IMR-90 (cell line): ENCODE data around the gene PLCL1. TPM values are rescaled to one million over a fixed set of nuclear protein-coding genes. Genes with fewer than 3 reads are reported as not detected.

Experiments
- ATAC-seq: fragments of 200-7000 bp; cut with Tn5 transposase; 2 replicates; pipeline ENCODE4 v1.9.1; 2020; ENCODE audit warnings: low read depth, mild to moderate bottlenecking, moderate library complexity
- BruUV-seq: library from RNA; stranded (reverse); fragments of 400-500 nt; replicated peaks from 2 replicates; lab custom pipeline; 2021; lab: Mats Ljungman, UMichigan
- CTCF ChIA-PET: fragments of 300-600 bp; formaldehyde crosslinking; extraction: SDS; loops from one replicate; lab custom pipeline; 2021; ENCODE audit warnings: antibody characterized with exemption; lab: Yijun Ruan, JAX
- POLR2A ChIA-PET: fragments of 300-600 bp; sonication (Branson Sonifier 250); formaldehyde crosslinking; loops from one replicate; lab custom pipeline; 2022; ENCODE audit warnings: antibody characterized with exemption; ENCODE audit not compliant: unreplicated experiment; lab: Charles Lee
- DNase-seq: peaks from one replicate; pipeline ENCODE4 v3.0.0; 2013
- H2AFZ ChIP-seq: replicated peaks from 2 replicates; pipeline ENCODE3; 2013; ENCODE audit warnings: low read length, mild to moderate bottlenecking; ENCODE audit not compliant: poor library complexity
- H2AK5ac ChIP-seq: 2 replicates; pipeline ENCODE4 v1.6.1; 2013; ENCODE audit warnings: low read depth, low read length, inconsistent platforms
- H2AK9ac ChIP-seq: replicated peaks from 2 replicates; pipeline ENCODE3; 2013; ENCODE audit warnings: mild to moderate bottlenecking, low read depth, low read length, moderate library complexity; ENCODE audit not compliant: poor library complexity
- H2BK120ac ChIP-seq: 2 replicates; pipeline ENCODE4 v1.6.1; 2013; ENCODE audit warnings: low read depth, low read length, inconsistent platforms
- H2BK15ac ChIP-seq: 3 replicates; pipeline ENCODE4 v1.6.1; 2013; ENCODE audit warnings: low read depth, low read length, inconsistent platforms
- H2BK20ac ChIP-seq: 2 replicates; pipeline ENCODE4 v1.6.1; 2013; ENCODE audit warnings: low read depth, mild to moderate bottlenecking, inconsistent platforms, low read length, moderate library complexity
- H2BK5ac ChIP-seq: 2 replicates; pipeline ENCODE4 v1.6.1; 2013; ENCODE audit warnings: mild to moderate bottlenecking, low read depth, low read length, inconsistent platforms; ENCODE audit not compliant: poor library complexity, severe bottlenecking
- H3K14ac ChIP-seq: replicated peaks from 2 replicates; pipeline ENCODE4 v1.6.1; 2013; ENCODE audit warnings: low read depth, low read length, inconsistent platforms
- H3K18ac ChIP-seq: 2 replicates; pipeline ENCODE4 v1.6.1; 2013; ENCODE audit warnings: low read depth, low read length, control low read depth
- H3K23ac ChIP-seq: 2 replicates; pipeline ENCODE4 v1.6.1; 2013; ENCODE audit warnings: low read depth, low read length, inconsistent platforms
- H3K27ac ChIP-seq: 2 replicates; pipeline ENCODE4 v1.5.1; 2013; ENCODE audit warnings: mild to moderate bottlenecking, control low read depth, low read length; ENCODE audit not compliant: insufficient read depth
- H3K27me3 ChIP-seq: 2 replicates; pipeline ENCODE4 v1.6.1; 2013; ENCODE audit warnings: low read length; ENCODE audit not compliant: control insufficient read depth, insufficient read depth
- H3K36me3 ChIP-seq: 2 replicates; pipeline ENCODE4 v1.6.1; 2013; ENCODE audit warnings: low read length, mixed read lengths; ENCODE audit not compliant: control insufficient read depth, insufficient read depth
- H3K4ac ChIP-seq: 2 replicates; pipeline ENCODE4 v1.6.1; 2013; ENCODE audit warnings: low read depth, low read length, inconsistent platforms
- H3K4me1 ChIP-seq: 2 replicates; pipeline ENCODE4 v1.6.1; 2013; ENCODE audit warnings: low read length, mixed read lengths; ENCODE audit not compliant: control insufficient read depth, insufficient read depth
- H3K4me2 ChIP-seq: 2 replicates; pipeline ENCODE4 v1.6.1; 2013; ENCODE audit warnings: low read depth, mild to moderate bottlenecking, control low read depth, low read length, moderate library complexity
- H3K4me3 ChIP-seq: 2 replicates; pipeline ENCODE4 v1.5.1; 2013; ENCODE audit warnings: low read depth, mild to moderate bottlenecking, control low read depth, low read length, moderate library complexity; ENCODE audit not compliant: insufficient read depth
- H3K56ac ChIP-seq: 2 replicates; pipeline ENCODE4 v1.6.1; 2013; ENCODE audit warnings: low read length, inconsistent platforms; ENCODE audit not compliant: insufficient read depth; ENCODE audit errors: extremely low read depth
- H3K79me1 ChIP-seq, 2 experiments: 2 replicates each; pipeline ENCODE4 v1.6.1; 2013; ENCODE audit warnings: low read length in 2 of 2, inconsistent platforms in 1 of 2, low read depth in 1 of 2
- H3K9ac ChIP-seq: 2 replicates; pipeline ENCODE4 v1.6.1; 2013; ENCODE audit warnings: low read depth, low read length, control low read depth
- H3K9me1 ChIP-seq: 2 replicates; pipeline ENCODE4 v1.6.1; 2013; ENCODE audit warnings: low read length, inconsistent platforms; ENCODE audit not compliant: insufficient read depth
- H3K9me3 ChIP-seq: 2 replicates; pipeline ENCODE4 v1.6.1; 2013; ENCODE audit warnings: low read length; ENCODE audit not compliant: control insufficient read depth, insufficient read depth
- H4K20me1 ChIP-seq: 2 replicates; pipeline ENCODE4 v1.6.1; 2013; ENCODE audit warnings: low read length, inconsistent platforms; ENCODE audit not compliant: insufficient read depth
- H4K5ac ChIP-seq: 2 replicates; pipeline ENCODE4 v1.6.1; 2013; ENCODE audit warnings: mild to moderate bottlenecking, low read depth, low read length, control low read depth
- H4K8ac ChIP-seq, 2 experiments: 2 replicates each; pipeline ENCODE4 v1.6.1; 2013; ENCODE audit warnings: low read depth in 2 of 2, low read length in 2 of 2, control low read depth in 1 of 2, inconsistent platforms in 1 of 2
- H4K91ac ChIP-seq: 2 replicates; pipeline ENCODE4 v1.6.1; 2013; ENCODE audit warnings: low read depth, low read length, inconsistent platforms; ENCODE audit not compliant: insufficient read depth
- BHLHE40 ChIP-seq: fragments of 150-350 bp; IDR thresholded peaks from 2 replicates; pipeline ENCODE4 v1.6.1; 2016; ENCODE audit warnings: mild to moderate bottlenecking, low read depth, low read length
- CEBPB ChIP-seq: IDR thresholded peaks from 2 replicates; pipeline ENCODE4 v1.6.1; 2012; ENCODE audit warnings: low read depth, low read length, improper control_type of control experiment
- CHD1 ChIP-seq: IDR thresholded peaks from 2 replicates; pipeline ENCODE4 v1.6.1; 2012; ENCODE audit warnings: low read depth, low read length, improper control_type of control experiment
- CTCF ChIP-seq: conservative IDR thresholded peaks from 2 replicates; pipeline ENCODE4 v1.5.1; 2012; ENCODE audit warnings: mild to moderate bottlenecking, low read depth, low read length, improper control_type of control experiment
- ELK1 ChIP-seq: fragments of 150-350 bp; IDR thresholded peaks from 2 replicates; pipeline ENCODE4 v1.6.1; 2016; ENCODE audit warnings: low read depth, mild to moderate bottlenecking, low read length, moderate library complexity, borderline replicate concordance
- FOS ChIP-seq: fragments of 150-350 bp; IDR thresholded peaks from 2 replicates; pipeline ENCODE4 v1.6.1; 2016; ENCODE audit warnings: low read depth, low read length
- MAFK ChIP-seq: IDR thresholded peaks from 2 replicates; pipeline ENCODE4 v1.6.1; 2012; ENCODE audit warnings: low read depth, low read length, improper control_type of control experiment
- MAZ ChIP-seq: IDR thresholded peaks from 2 replicates; pipeline ENCODE4 v1.6.1; 2012; ENCODE audit warnings: low read depth, mild to moderate bottlenecking, low read length, improper control_type of control experiment, moderate library complexity, borderline replicate concordance
- MXI1 ChIP-seq: IDR thresholded peaks from 2 replicates; pipeline ENCODE4 v1.6.1; 2012; ENCODE audit warnings: low read depth, mild to moderate bottlenecking, low read length, moderate library complexity, borderline replicate concordance
- NFE2L2 ChIP-seq: fragments of 150-350 bp; IDR thresholded peaks from 2 replicates; pipeline ENCODE4 v1.6.1; 2016; ENCODE audit warnings: low read depth, mild to moderate bottlenecking, low read length
- POLR2A ChIP-seq: IDR thresholded peaks from 2 replicates; pipeline ENCODE4 v1.6.1; 2012; ENCODE audit warnings: mild to moderate bottlenecking, low read depth, low read length
- RAD21 ChIP-seq: IDR thresholded peaks from 2 replicates; pipeline ENCODE4 v1.6.1; 2012; ENCODE audit warnings: low read length, improper control_type of control experiment
- RCOR1 ChIP-seq: IDR thresholded peaks from 2 replicates; pipeline ENCODE4 v1.6.1; 2012; ENCODE audit warnings: mild to moderate bottlenecking, low read length, improper control_type of control experiment; ENCODE audit not compliant: insufficient replicate concordance
- RFX5 ChIP-seq: IDR thresholded peaks from 2 replicates; pipeline ENCODE4 v1.8.0; 2012; ENCODE audit warnings: low read depth, mild to moderate bottlenecking, low read length, moderate library complexity
- SMC3 ChIP-seq: fragments of 150-350 bp; IDR thresholded peaks from 2 replicates; pipeline ENCODE4 v1.6.1; 2016; ENCODE audit warnings: low read depth, mild to moderate bottlenecking, antibody characterized with exemption, low read length, moderate library complexity
- USF2 ChIP-seq: fragments of 150-350 bp; IDR thresholded peaks from 2 replicates; pipeline ENCODE4 v1.6.1; 2017; ENCODE audit warnings: mild to moderate bottlenecking, antibody characterized with exemption, low read length, low read depth
- WGBS, 2 experiments: methylation state at CpG; one replicate each; pipeline versions ENCODE4 v1.1.5 to v1.1.7; 2013; ENCODE audit warnings: missing lambda C conversion rate in 2 of 2; ENCODE audit not compliant: insufficient read length in 1 of 2; ENCODE audit errors: extremely low coverage in 2 of 2; 5-methylcytosine and 5-hydroxymethylcytosine counted together
- dilution Hi-C: fragments of 300-500 bp; cut with HindIII; formaldehyde crosslinking; loops from one replicate; pipeline ENCODE4 v1.14.3; 2018; ENCODE audit warnings: low sequenced_read_pairs; ENCODE audit not compliant: unreplicated experiment
- in situ Hi-C: fragments of 300-500 bp; cut with MboI; formaldehyde crosslinking; loops from 3 replicates; pipeline ENCODE4 v1.14.3; 2019; ENCODE audit warnings: low sequenced_read_pairs, inconsistent platforms, mixed read lengths
- intact Hi-C: fragments of 100-400 bp; cut with micrococcal nuclease; formaldehyde crosslinking; loops from 2 replicates; pipeline ENCODE4 v1.10.0; 2022
- polyA plus RNA-seq, 3 experiments: library from polyadenylated mRNA; depleted of rRNA; stranded (reverse); fragments of >200 nt; gene quantifications; 2 replicates each; pipeline ENCODE4 v1.2.3, GENCODE V29; 2012; ENCODE audit warnings: low replicate concordance in 1 of 3
- total RNA-seq: library from RNA; depleted of rRNA; stranded (reverse); fragments of >200 nt; gene quantifications from 2 replicates; pipeline ENCODE4 v1.2.3, GENCODE V29; 2012

Gene PLCL1
- total and polyA plus RNA-seq, 2 of the 4 experiments (the other 2 are of a cell fraction) = 0.14 to 0.18 TPM

GRCh38 chr2:197862246-197862955 lies 58.0 kb downstream of the PLCL1 start:
- Histone ChIP-seq H3K56ac (no peak overlapping the region), H4K5ac (no peak overlapping the region), H4K8ac (no peak overlapping the region), H3K14ac (no peak overlapping the region), H3K79me1 (no peaks in the 10 kb centered on the region), H3K27ac (no peak overlapping the region), H2BK15ac (no peak overlapping the region), H2BK20ac (no peak overlapping the region), H3K27me3 (no peaks in the 10 kb centered on the region), H3K36me3 (no peaks in the 10 kb centered on the region), H3K23ac (no peak overlapping the region), H4K20me1 (no peaks in the 10 kb centered on the region), H4K91ac (no peak overlapping the region), H3K9me3 (peaks cover 1% of the 10 kb centered on the region; the same call in 1 of the 2 replicates), H3K9ac (no peak overlapping the region), H2BK120ac (no peak overlapping the region), H3K4ac (no peak overlapping the region), H2AFZ (no peak overlapping the region), H2AK5ac (no peak overlapping the region), H3K9me1 (no peaks in the 10 kb centered on the region), H2AK9ac (no peak overlapping the region), H3K4me1 (no peaks in the 10 kb centered on the region), H2BK5ac (no peak overlapping the region), H3K4me2 (no peak overlapping the region), H3K18ac (no peak overlapping the region), H3K4me3 (no peak overlapping the region)
- ChIA-PET CTCF (interaction anchor here (0.6 kb wide), 1 partner anchor 22 kb away, joined by 3 read pairs; no protein-coding TSS in a partner anchor), POLR2A (no interaction called here)
- TF ChIP-seq USF2 (no peak), MAZ (no peak), SMC3 (no peak), CEBPB (no peak), MXI1 (no peak), ELK1 (no peak), NFE2L2 (no peak), RFX5 (no peak), POLR2A (no peak), RCOR1 (no peak), CTCF (no peak), RAD21 (no peak), FOS (no peak), CHD1 (no peak), MAFK (no peak), BHLHE40 (no peak)
- in situ Hi-C loops (no loop called here), intact Hi-C loops (no loop called here), dilution Hi-C loops (no loop called here)
- no TSS peak for BruUV-seq
- no CpG with 5 or more reads among the region's 1 CpG for WGBS, 2 experiments
- no peak for ATAC-seq
- DNase-seq = no peak
